NCI-H2107 treated with DMSO at 0.1 percent for 48 hours (cell line): Measurements from ENCODE around the gene FGF12.
"Not testable (repeated sequence)": the region's sequence is repeated elsewhere in the genome, so short reads cannot be mapped to it uniquely, and the experiment has no call there.

Experiments used
- DNase-seq: peaks from one replicate; lab custom pipeline; 2025; ENCODE audit not compliant: unreplicated experiment; lab: John Stamatoyannopoulos, UW

The FGF12 gene

DNA sequence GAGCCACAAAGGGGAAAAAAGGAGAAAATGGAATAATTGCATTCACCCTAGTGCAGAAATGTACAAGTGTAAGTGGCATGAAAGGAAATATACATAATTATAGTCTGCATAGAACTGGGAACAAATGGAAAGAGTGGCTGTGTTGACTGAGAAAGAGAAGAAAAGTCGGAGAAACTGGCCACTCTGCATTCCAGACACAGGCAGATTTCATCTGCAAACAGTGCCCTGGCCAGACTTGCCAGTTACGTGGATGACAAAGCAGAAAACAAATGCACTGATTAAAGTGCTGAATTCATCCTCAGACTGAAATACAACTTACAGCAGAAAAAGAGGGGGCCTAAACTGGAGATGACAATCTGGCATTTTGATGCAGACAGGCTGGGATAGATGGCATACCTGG lies 129.8 kb downstream of the FGF12 start:
- DNase-seq, result no peak

DNA sequence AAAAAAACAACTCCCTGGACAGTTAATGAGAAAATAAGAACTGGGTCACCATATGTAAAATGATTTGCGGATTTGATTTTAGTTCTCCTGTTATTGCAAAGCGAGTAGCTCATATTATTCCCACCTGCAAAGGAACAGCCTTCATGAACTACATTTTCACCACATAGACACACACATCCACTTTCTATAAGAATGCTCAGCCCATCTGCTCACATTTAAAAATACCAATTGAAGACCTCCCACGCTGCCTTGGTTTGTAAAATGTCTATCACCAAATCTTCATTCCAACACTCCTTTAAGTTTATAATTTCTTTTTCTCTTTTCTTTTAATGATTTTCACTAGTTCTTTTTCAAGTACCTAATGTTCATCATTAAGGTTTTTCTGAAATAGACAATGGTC lies 148.6 kb downstream of the FGF12 start:
- no peak for DNase-seq

DNA sequence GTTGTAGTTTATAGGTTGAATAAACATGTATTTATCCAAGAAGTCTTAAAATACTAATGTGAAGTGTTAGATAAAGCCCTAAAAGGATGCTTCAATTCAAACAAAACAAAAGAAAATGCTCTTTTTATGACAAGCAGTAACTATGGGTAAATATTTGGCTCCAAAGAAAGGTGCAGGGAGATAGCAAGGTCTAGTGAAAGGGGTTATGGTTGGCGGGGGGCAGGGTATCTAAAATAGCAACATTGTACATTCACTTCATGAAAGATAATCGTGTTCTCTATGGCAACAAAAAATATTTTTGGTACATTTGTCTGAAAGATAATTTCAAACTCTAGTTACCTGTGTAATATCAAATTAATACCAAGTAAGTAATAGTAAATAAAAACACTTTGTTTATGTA lies 149.5 kb downstream of the FGF12 start:
- no peak for DNase-seq

DNA sequence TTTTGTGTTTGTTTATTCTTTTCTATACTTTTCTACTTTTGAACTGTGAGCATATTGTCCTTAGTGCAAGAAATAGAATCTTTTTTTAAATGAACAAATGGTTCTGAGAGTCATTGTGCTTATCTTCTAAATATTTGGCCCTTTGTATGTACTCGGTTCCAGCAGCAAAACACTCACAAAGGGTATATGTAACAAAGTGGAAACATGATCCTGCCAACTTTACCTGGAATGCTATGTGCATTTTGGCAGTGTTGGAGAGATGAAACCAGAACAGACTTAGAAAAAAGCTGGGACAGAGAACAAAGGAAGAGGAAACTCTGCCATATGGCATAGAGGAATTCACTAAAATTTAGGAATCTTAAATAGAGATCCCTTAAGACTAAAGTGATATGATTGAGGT lies 150.1 kb downstream of the FGF12 start:
- DNase-seq, result peak; percentile 12

DNA sequence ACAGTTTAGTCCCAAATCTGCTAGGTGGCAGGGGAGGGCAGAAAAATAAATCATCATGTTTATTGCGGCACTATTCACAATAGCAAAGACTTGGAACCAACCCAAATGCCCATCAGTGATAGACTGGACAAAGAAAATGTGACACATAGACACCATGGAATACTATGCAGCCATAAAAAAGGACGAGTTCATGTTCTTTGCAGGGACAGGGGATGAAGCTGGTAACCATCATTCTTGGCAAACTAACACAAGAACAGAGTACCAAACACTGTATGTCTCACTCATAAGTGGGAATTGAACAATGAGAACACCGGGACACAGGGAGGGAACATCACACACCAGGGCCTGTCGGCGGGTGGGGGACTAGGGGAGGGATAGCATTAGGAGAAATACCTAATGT lies 150.6 kb downstream of the FGF12 start:
- DNase-seq, result not testable (repeated sequence)

DNA sequence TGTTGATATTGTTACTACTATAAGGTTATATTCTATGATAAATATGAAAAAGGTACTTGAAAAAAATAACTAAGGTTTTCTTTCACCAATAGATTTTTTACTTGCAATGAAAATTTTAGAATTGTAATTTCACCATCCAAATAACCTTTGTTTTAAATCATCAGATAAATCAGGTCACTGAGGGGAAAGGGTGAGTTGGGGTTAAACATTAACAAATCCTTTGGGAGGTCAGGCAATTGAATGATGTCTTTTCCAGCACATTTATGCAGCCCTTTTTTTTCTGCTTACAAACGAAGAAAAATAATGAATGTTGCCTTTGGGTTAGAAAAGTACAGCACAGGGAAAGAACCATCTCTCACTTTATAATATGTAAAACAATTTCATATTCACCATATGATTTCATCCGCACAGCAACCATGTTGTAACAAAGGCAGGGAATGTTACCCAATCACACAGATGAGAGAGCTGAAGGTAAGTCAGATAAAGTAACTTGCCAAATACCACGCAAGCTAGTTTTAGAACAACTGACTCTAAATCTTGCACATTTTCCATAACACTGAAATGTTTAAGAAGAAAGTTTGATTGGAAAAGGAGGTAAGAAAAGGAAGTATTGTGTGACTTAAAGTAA lies 151.3 kb downstream of the FGF12 start:
- DNase-seq, result no peak

DNA sequence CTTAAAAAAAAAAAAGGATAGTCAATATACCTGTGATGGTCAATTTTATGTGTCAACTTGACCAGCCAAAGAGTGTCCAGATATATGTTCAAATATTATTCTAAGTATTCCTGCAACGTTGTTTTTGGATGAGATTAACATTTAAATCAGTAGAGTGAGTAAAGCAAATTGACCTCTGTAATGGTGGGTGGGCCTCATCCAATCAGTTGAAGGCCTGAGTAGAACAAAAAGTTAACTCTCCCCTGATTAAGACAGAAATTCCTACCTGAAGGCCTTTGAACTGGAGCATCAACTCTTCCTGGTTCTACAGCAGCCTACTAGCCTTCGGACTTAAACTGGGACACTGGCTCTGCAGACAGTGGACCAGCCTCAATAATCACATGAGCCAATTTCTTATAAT lies 154.1 kb downstream of the FGF12 start:
- no peak for DNase-seq

DNA sequence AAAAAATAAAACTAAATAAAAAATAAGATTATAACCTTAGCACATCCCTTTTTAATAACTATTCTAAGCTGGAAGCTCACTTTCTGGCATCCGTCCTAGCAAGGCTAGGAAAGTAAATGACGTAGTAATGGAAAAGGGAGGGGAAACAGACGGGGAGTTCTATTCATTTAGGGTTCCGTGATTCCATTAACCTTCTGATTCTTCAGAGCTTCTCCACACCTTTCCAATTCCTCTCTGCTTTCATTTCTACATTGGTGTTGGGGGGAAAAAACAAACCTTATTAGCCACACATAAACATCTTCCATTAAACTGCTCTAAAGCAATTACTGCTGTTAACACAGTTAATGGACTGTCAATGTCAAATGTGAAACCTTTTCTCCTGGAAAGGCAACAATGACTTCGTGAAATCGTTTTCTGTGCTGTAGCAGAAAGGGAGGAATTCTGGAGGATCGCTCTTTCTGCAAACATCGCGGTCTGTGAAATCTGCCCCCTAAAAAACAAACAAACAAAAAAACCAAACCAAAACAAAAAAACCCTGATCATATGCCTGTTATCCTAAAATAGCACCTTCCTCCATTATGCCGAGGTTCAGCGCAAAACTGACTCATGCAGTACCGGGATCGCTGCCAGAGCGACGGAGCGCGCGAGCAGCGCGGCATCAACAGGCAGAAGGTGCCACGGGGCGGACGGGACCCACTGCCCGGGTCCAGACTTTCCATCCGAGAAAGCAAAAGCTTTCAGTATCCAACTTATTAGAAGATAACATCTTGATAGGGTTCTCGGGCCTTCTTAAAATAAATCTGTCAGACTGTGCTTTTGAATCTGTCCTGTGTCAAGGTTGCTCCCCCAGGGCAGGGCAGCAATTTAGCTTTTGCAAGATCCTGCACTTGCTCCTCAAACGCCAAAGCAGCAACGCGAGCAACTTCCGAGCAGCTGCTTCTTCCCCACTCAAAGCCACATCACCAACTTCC lies 156.2 kb downstream of the FGF12 start:
- DNase-seq, result peak; percentile 64

DNA sequence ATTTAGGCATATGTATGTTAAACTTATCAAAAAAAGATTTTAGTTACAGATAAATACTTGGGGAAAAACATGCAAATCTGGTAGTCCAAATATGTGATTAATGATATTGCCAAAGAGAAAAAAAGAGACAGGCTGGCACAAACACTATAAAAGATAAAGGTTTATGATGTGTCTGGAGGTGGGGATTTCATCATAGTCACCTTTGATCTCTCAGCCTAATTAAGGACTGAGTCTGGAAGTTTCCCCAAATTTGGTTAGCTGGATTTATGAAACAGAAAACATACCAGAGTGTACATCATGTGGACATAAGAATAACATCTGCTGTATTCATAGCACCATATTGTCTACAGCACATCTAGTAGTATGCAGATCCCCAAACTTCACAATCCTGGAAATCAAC lies 157.0 kb downstream of the FGF12 start:
- no peak for DNase-seq

DNA sequence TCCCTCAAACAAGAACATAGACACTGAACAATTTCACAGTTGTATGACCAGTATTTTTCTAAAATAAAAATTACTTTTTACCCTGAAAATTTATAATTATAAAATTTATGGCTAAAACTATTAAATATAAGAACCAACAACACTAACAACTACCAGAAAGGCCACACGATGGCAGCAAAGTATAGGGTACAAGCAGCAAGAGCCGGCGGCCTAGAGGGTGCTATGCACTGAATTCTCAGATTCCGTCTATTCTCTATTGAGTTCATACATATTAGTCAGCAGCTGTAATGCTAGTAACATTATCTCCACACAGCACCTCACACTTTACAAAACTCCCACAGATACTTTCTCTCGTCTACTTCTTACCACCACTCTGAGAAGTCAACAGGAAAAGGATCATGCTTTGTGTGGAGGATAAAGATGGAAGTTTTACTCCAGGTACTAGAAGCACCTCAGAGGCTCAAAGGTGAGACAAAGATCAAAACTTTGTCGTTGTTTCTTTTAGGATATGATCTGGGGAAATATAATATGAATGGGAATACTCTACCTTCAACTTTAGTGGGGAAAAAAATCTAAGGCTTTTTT lies 160.5 kb downstream of the FGF12 start:
- peak; percentile 96 for DNase-seq

DNA sequence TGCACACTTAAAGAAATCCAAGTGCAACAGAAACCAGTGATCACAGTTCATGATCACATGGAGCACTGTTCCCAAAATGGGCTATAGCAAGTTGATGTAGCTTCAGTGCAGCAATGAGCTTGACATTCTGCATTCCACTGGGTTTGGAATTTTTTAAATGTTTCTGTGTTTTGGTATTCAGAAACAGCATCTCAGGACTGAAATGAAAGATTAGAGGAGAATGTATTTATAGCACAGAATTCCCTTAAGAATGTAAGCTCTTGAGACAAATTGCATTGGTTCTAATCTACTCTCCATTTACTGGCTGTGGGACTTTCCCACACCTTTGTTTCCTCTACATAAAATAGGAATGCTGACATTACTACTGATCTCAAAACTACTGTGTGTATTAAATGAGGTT lies 162.7 kb downstream of the FGF12 start:
- DNase-seq, result no peak

DNA sequence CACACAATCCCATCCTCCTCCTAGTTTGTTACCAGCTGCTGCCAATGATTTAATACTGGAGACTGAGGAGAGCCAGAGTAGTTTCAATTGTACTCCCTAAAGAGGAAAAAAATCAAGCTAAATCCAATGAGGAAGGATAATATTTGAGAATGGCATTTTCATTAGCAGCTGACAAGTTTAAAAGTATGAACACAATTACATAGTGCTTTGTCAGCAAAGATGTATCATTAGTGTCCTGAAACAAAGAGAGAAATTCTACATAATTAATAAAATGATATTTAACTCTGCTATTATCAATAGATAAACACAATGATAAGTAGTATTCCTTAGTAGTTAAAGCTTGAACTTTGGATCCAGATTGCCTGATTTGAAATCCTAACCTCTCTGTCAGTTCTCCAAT lies 163.9 kb downstream of the FGF12 start:
- DNase-seq, result no peak

DNA sequence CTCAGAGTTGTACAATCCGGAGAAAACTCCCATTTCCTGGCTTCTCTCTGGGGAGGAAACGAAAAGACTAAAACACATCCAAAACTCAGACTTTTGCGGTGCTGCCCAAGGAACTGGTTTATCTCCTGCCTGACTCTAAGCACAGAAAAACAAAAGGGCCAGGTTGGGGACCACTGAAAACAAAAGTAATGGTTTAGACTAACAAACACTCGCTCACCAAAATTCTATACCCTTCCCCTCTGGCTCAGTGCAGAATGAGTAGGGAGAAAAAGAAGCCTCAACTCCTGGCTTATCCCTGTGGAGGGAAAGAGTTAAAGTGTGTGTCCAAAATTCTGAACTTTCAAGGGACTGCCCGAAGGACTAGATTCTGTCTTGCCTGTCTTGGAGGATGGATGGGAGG lies 173.6 kb downstream of the FGF12 start:
- no peak for DNase-seq

DNA sequence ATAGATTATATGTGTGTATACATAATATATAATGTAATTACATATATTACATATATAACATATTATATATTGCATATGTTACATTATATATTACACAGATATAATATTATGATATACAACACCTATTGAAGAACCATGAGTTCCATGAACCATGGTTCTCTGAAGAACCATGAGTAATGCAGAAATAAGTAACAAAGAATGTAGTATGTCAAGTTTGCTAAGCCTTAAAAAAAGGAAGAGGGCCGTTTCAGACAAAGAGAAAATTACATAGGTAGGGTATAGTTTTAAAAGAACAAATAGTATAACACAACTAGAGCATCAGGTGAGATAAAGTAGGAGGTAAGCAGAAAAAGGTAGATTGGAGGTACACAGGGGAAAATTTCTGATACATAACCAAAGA lies 177.0 kb downstream of the FGF12 start:
- no peak for DNase-seq

DNA sequence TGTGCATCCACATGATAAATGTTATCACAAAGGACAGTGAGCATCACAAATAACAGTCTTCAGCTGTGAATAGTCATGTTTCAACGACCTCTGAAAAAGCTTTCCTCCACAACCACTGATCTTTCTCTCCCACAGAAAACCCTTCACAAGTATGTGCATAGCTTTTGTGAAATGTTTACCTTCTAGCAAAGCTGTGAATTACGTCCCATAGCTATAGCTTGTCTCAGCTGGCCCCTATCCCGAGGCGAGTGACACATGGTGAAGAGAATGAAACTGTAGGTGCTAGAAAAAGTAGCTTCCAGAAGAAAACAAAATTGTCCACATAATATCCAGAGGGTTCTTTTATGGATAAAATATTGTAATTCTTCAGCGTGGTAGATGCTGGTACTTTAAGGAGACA lies 182.0 kb downstream of the FGF12 start:
- no peak for DNase-seq

DNA sequence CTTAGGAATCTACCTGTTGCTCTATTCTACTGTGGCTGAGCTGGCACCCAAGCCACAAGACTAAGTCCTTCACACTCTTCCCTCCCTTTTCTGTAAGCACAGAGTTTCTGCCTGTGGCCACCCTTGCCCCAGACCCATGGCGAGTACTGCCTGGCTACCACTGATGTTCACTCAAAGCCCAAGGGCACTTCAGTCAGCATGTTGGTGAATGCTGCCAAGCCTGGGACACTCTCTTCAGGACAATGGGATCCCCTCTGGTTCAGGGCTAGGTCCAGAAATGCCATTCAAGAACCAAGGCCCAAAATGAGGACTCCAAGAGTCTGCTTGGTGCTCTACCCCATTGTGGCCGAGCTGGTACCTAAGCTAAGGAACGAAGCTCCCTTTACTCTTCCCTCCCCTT lies 184.2 kb downstream of the FGF12 start:
- DNase-seq, result no peak

DNA sequence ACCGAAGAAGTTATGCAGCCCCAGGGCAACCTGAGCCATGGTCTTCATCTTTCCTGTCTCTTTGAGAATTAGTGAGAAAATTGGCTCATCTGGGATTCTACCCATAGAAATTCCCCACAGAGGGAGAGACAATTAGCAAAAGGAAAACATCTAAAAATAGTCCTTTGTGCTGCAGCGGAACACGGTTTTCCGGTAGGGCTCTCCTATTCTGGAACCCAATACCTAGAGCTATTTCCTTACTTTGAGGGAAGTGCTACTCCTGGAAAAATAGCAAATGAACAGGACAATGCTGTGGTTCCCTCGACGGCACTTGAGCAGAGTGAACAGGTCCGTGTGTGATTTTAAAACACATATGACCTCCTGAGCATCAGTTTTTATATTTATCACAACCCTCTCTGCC lies 210.5 kb downstream of the FGF12 start:
- no peak for DNase-seq

DNA sequence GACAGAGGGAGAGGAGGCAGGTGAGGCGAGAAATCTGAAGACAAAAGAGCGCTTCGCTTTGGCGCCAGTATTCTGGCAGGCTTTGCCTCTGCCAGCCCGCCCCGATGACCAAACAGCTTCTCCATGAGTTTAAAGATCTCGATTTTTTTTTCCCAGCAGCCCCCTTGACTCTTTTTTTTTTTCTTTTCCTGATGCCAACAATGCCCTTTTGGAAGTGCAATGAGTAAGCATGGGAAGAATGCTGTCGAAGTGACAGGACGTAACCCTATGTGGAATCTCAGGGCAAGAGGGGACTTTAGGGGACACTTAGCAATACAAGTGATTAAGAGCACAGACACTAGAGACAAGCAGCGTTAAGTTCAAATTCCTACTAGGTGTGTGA lies 211.7 kb downstream of the FGF12 start:
- no peak for DNase-seq

DNA sequence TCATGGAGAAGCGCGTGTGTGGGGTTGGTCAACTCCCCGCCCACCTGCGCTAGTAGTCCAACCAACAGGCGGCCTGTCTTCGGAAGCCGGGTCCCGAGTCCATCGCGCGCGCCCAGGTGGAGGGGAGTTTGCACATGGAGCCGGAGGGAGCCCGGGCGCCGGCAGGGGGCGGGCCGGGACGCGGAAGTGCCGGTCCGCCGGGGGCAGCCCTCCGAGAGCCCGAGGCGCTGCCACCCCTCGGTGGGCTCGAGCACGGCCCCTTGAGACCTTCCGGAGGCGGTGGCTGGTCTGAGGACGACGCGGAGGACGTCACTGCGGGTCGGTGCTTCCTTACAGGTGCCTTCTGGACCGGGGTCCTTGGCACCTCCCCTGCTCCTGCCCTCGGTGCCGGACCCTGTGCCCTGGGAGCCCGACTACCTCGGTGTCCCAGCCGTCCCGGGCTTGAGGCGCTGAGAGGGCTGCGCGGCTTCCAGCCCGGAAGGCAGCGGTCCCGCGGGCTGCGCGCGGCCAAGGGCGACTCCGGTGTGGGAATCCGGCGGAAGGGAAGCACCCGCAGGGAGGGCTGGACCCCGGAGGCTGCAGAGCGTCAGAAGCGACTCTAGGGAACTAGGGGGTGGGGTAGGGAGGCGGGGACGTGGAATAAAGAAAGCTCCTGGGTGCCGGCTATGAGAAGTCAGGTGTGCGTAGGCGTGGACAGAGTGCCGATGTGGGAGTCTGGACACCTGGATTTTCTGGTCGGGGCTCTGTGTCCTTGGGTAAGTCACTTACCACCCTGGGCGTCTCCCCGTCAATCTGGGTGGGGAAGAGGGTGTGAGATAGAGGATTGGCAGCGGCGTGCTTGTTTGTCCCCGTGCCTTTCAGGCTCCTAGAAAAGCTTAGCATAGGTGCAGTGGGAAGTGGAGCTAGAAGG lies 212.3 kb downstream of the FGF12 start:
- peak; percentile 89 for DNase-seq

DNA sequence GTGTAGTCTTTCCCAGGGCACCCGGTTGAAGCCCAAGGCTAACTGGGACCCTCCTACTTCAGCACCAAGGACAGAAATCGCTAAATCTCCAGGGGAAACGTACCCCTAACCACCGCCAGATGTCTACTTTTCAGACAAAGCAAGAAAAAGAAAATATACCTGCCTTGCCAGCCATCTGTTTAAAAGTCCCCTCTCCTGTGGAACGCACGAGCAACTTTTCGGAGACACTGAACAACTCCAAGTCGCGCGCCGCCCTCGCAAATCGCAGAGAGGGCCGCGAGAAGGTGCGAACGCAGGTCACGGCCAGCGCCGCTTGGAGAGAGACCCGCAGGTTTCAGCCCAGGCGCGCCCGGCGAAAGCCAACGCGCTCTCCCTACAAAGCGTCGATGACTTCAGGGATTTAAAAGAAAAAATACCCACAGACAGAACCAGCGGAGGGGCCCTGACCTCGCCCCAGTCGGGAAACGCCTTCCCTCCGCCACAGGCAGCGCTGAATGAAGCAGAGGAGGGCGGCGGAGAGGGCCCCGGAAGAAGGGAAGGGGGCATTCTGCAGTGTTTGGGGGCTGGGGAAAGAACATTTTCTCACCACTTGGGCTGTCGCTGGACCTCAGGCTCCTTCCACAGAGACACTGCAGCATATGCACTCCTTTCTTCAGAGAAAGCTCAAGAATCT lies 213.1 kb downstream of the FGF12 start:
- DNase-seq, result no peak

DNA sequence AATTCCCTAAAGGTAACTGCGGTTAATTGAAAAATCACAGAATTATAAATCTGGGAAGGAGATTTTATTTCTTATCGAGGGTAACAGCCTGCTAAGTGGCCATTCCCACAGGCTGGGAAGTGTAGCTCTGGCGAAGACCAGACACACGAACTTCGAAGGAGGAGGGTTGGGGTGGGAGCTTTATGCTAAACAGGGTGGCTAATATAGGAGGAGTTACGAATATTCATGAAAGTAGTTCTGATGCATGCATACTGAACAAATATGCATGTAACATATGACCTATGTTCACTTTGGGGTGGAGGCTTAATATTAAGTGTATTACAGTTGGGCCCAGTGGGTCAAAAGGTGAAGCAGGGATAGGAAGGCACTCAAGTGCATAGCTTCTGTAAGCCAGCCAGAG lies 221.6 kb downstream of the FGF12 start:
- no peak for DNase-seq
